ENCODE data around the gene RASSF4. TPM values are rescaled to one million over a fixed set of nuclear protein-coding genes. Genes with fewer than 3 reads are reported as not detected.

RASSF4 gene
- total RNA-seq, 2 donors from 2014 or later: 44.5 to 50.8 TPM

GRCh38 chr10:44971935-44972757 lies 12.5 kb downstream of the RASSF4 start:
- peak overlapping the region in 3 of 4 donors; percentile 88 to 95 (median 94) for H3K27ac ChIP-seq
- intact Hi-C loops (cut with DNase I): loop anchor here (5.0 kb wide), 1 partner anchor 40 kb away; no protein-coding TSS in a partner anchor
- peaks cover 74% of the 10 kb centered on the region for H3K4me1 ChIP-seq
- H3K9me3 ChIP-seq: no peaks in the 10 kb centered on the region
- peaks cover 0 to 4% of the 10 kb centered on the region in 2 donors for H3K36me3 ChIP-seq (replicated peaks in 1 of 2; ENCODE audit: insufficient read depth in 1 of 2, low read depth in 2 of 2)
- ATAC-seq (no peak), DNase-seq (no peak)
- H3K4me3 ChIP-seq: no peak overlapping the region
- no peak for TF ChIP-seq CTCF (IDR thresholded peaks at IDR 0.05)
- peak in 2 of 3 donors; percentile 6 to 20 for TF ChIP-seq POLR2A (IDR thresholded peaks at IDR 0.05)
- no peaks in the 10 kb centered on the region for H3K27me3 ChIP-seq
- 92 to 95% methylated on average over 11 to 12 of the region's 12 CpGs for WGBS, 2 donors

GRCh38 chr10:44972874-44973306 lies 13.3 kb downstream of the RASSF4 start:
- Histone ChIP-seq H3K27me3 (no peaks in the 10 kb centered on the region), H3K36me3 (replicated peaks in 1 of 2; ENCODE audit: insufficient read depth in 1 of 2, low read depth in 2 of 2) (peaks cover 0 to 4% of the 10 kb centered on the region in 2 donors), H3K4me1 (peaks cover 72% of the 10 kb centered on the region), H3K27ac (peak overlapping the region in 3 of 4 donors; percentile 88 to 95 (median 94)), H3K9me3 (no peaks in the 10 kb centered on the region), H3K4me3 (no peak overlapping the region)
- no peak for DNase-seq
- peak in 1 of 3 donors; percentile 29 for TF ChIP-seq POLR2A (IDR thresholded peaks at IDR 0.05)
- TF ChIP-seq CTCF (IDR thresholded peaks at IDR 0.05): no peak
- no peak for ATAC-seq
- WGBS, 2 donors: 70 to 92% methylated on average over 2 to 6 of the region's 6 CpGs
- intact Hi-C loops (cut with DNase I): loop anchor here (5.0 kb wide), 1 partner anchor 41 kb away; no protein-coding TSS in a partner anchor

- intact Hi-C loops (cut with DNase I): loop anchor here (5.0 kb wide), 1 partner anchor 41 kb away; no protein-coding TSS in a partner anchor
- Histone ChIP-seq H3K4me3 (no peak overlapping the region), H3K27me3 (no peaks in the 10 kb centered on the region), H3K27ac (peak overlapping the region; percentile 88 to 95 (median 94)), H3K36me3 (replicated peaks in 1 of 2; ENCODE audit: insufficient read depth in 1 of 2, low read depth in 2 of 2) (peaks cover 0 to 4% of the 10 kb centered on the region in 2 donors), H3K9me3 (no peaks in the 10 kb centered on the region), H3K4me1 (peaks cover 66% of the 10 kb centered on the region)
- 65 to 71% methylated on average over 16 to 18 of the region's 18 CpGs for WGBS, 2 donors
- TF ChIP-seq POLR2A (IDR thresholded peaks at IDR 0.05): peak in 2 of 3 donors; percentile 10 to 23
- no peak for TF ChIP-seq CTCF (IDR thresholded peaks at IDR 0.05)
- no peak for ATAC-seq
- peak in 2 of 4 donors; percentile 51 to 52 for DNase-seq
Observed at GRCh38 chr10:44973323-44974081, 13.9 kb downstream of the RASSF4 start.

GRCh38 chr10:44974082-44974627 lies 14.6 kb downstream of the RASSF4 start:
- peaks cover 64% of the 10 kb centered on the region for H3K4me1 ChIP-seq
- intact Hi-C loops (cut with DNase I): loop anchor here (5.0 kb wide), 1 partner anchor 42 kb away; no protein-coding TSS in a partner anchor
- H3K36me3 ChIP-seq (replicated peaks in 1 of 2; ENCODE audit: insufficient read depth in 1 of 2, low read depth in 2 of 2): peaks cover 0 to 4% of the 10 kb centered on the region in 2 donors
- DNase-seq: no peak
- peak overlapping the region; percentile 88 to 95 (median 94) for H3K27ac ChIP-seq
- H3K27me3 ChIP-seq: no peaks in the 10 kb centered on the region
- no peak for ATAC-seq
- no peak overlapping the region for H3K4me3 ChIP-seq
- H3K9me3 ChIP-seq: no peaks in the 10 kb centered on the region
- 47 to 67% methylated on average over 1 to 7 of the region's 7 CpGs for WGBS, 2 donors
- TF ChIP-seq CTCF (IDR thresholded peaks at IDR 0.05): no peak
- TF ChIP-seq POLR2A (IDR thresholded peaks at IDR 0.05): no peak

Data from body of pancreas (tissue), 4 donors.